Lower leg skin (tissue), 4 donors: Measurements from ENCODE around the gene POLN. TPM values are rescaled to one million over a fixed set of nuclear protein-coding genes. Genes with fewer than 3 reads are reported as not detected.
A peak's percentile ranks its signal among the peaks of the same experiment; 100 is the strongest.

ENCODE experiments used
- DNase-seq, 2 donors: peaks; one replicate each; pipeline ENCODE4 v3.0.0-alpha.2; 2019; ENCODE audit warnings: low spot score in 2 of 2
- H3K4me3 ChIP-seq: fragments of 200-600 bp; sonication (generic); 2 replicates; pipeline ENCODE4 v1.5.1; 2017; ENCODE audit warnings: mild to moderate bottlenecking, low read depth; ENCODE audit not compliant: poor library complexity, severe bottlenecking
- CTCF ChIP-seq, 3 donors: fragments of 450-650 bp; IDR thresholded peaks; one replicate each; pipeline ENCODE4 v1.5.1; 2016; ENCODE audit warnings: antibody characterized with exemption in 3 of 3, mild to moderate bottlenecking in 3 of 3, moderate library complexity in 2 of 3
- POLR2A ChIP-seq, 2 donors: fragments of 450-650 bp; IDR thresholded peaks; one replicate each; pipeline ENCODE4 v1.6.1; 2016 to 2017; ENCODE audit warnings: antibody characterized with exemption in 2 of 2, mild to moderate bottlenecking in 1 of 2, moderate library complexity in 1 of 2
- WGBS, 2 donors: methylation state at CpG; one replicate each; pipeline ENCODE4 v1.1.5; 2018; 5-methylcytosine and 5-hydroxymethylcytosine counted together
- intact Hi-C: fragments of 100-400 bp; cut with DNase I; formaldehyde crosslinking; loops from one replicate; pipeline ENCODE4 v1.15.0; 2023; ENCODE audit warnings: low total_unique reads
- total RNA-seq, 4 donors: library from RNA; depleted of rRNA; stranded (reverse); fragments of >200 nt; gene quantifications; one replicate each; pipeline ENCODE4 v1.1.0, GENCODE V29; 2016

Gene POLN
- total RNA-seq, 4 donors from 2014 or later = 0.30 to 3.3 (median 0.89) TPM

- H3K4me3 ChIP-seq = no peak overlapping the region
- no peak for DNase-seq
- TF ChIP-seq CTCF (IDR thresholded peaks at IDR 0.05) (no peak), POLR2A (IDR thresholded peaks at IDR 0.05) (no peak)
- WGBS, 2 donors = 48 to 56% methylated on average over 13 of the region's 13 CpGs
- intact Hi-C loops = no loop called here
Measured at GRCh38 chr4:2262944-2263250, 21.0 kb upstream of the POLN start.

- intact Hi-C loops = no loop called here
- H3K4me3 ChIP-seq = peak overlapping the region; percentile 37
- 0 to 1% methylated on average over 33 to 37 of the region's 98 CpGs for WGBS, 2 donors
- peak; percentile 99 to 100 for DNase-seq
- TF ChIP-seq CTCF (IDR thresholded peaks at IDR 0.05) (no peak), POLR2A (IDR thresholded peaks at IDR 0.05) (peak in 1 of 2 donors; percentile 61)
Measured at GRCh38 chr4:2262145-2262943, 20.4 kb upstream of the POLN start.

GRCh38 chr4:2261853-2262144, 19.9 kb upstream of the POLN start, which contains the start of gene MXD4:
Gene MXD4 (minus strand): TSS chr4:2262109. CDS start chr4:2261980, 129 bp downstream.
- 0% methylated on average over 17 of the region's 46 CpGs; no CpG with 5 or more reads in 1 of the 2 donors for WGBS, 2 donors
- intact Hi-C loops = no loop called here
- DNase-seq = peak in 1 of 2 donors; percentile 84
- no peak for TF ChIP-seq POLR2A (IDR thresholded peaks at IDR 0.05)
- no peak for TF ChIP-seq CTCF (IDR thresholded peaks at IDR 0.05)
- H3K4me3 ChIP-seq = peak within 1 kb of the TSS; percentile 67

GRCh38 chr4:2261110-2261852, 19.4 kb upstream of the POLN start:
- 0 to 1% methylated on average over 4 to 31 of the region's 91 CpGs for WGBS, 2 donors
- peak in 1 of 2 donors; percentile 87 for DNase-seq

GRCh38 chr4:2260344-2261109, 18.6 kb upstream of the POLN start:
- H3K4me3 ChIP-seq = peak overlapping the region; percentile 67
- peak in 1 of 2 donors; percentile 87 for DNase-seq
- 28 to 30% methylated on average over 11 to 21 of the region's 23 CpGs for WGBS, 2 donors
- intact Hi-C loops = no loop called here
- TF ChIP-seq POLR2A (IDR thresholded peaks at IDR 0.05) = no peak
- no peak for TF ChIP-seq CTCF (IDR thresholded peaks at IDR 0.05)

More at GRCh38 chr4:2261110-2261852, 19.4 kb upstream of the POLN start:
- peak overlapping the region; percentile 67 for H3K4me3 ChIP-seq
- TF ChIP-seq POLR2A (IDR thresholded peaks at IDR 0.05) (no peak), CTCF (IDR thresholded peaks at IDR 0.05) (no peak)
- intact Hi-C loops = no loop called here
